Activated CD4-positive, alpha-beta T cell treated with anti-CD3 and anti-CD28 coated beads for 36 hours (primary cell): ENCODE measurements around the gene MED12L. TPM values are rescaled to one million over a fixed set of nuclear protein-coding genes. Genes with fewer than 3 reads are reported as not detected.
A peak's percentile ranks its signal among the peaks of the same experiment; 100 is the strongest.

Source experiments
- ATAC-seq: fragments of 200-7000 bp; cut with Tn5 transposase; one replicate; pipeline ENCODE4 v1.10.0; 2021; ENCODE audit warnings: mild to moderate bottlenecking, moderate library complexity
- CTCF ChIA-PET: fragments of 350-600 bp; sonication (Branson Sonifier 250); formaldehyde crosslinking; loops from one replicate; lab custom pipeline; 2021; ENCODE audit warnings: antibody characterized with exemption; lab: Charles Lee
- POLR2A ChIA-PET: fragments of 350-600 bp; sonication (Branson Sonifier 250); formaldehyde crosslinking; loops from one replicate; lab custom pipeline; 2021; ENCODE audit warnings: antibody characterized with exemption, inconsistent platforms; lab: Charles Lee
- DNase-seq: peaks from one replicate; pipeline ENCODE4 v3.0.0-alpha.2; 2020
- H3K27ac Mint-ChIP-seq: one replicate; pipeline ENCODE4 v1.8.0; 2021; ENCODE audit warnings: mixed read lengths
- H3K27me3 Mint-ChIP-seq: one replicate; pipeline ENCODE4 v1.8.0; 2021; ENCODE audit warnings: mixed read lengths
- H3K36me3 Mint-ChIP-seq: one replicate; pipeline ENCODE4 v1.8.0; 2021; ENCODE audit warnings: low read depth, mixed read lengths
- H3K4me1 Mint-ChIP-seq: one replicate; pipeline ENCODE4 v1.8.0; 2021; ENCODE audit warnings: mixed read lengths
- H3K4me3 Mint-ChIP-seq: one replicate; pipeline ENCODE4 v1.8.0; 2021; ENCODE audit warnings: mild to moderate bottlenecking, moderate library complexity, mixed read lengths
- H3K9me3 Mint-ChIP-seq: one replicate; pipeline ENCODE4 v1.8.0; 2021; ENCODE audit warnings: low read depth, mixed read lengths
- intact Hi-C, 2 experiments: fragments of 100-400 bp; cut with DNase I in 1 of 2; cut with micrococcal nuclease in 1 of 2; formaldehyde crosslinking; loops; one replicate each; pipeline versions ENCODE4 v1.14.2 to v1.15.1; 2022 to 2024; cut with DNase I, micrococcal nuclease
- total RNA-seq, 2 experiments: library from RNA; stranded (reverse); gene quantifications; one replicate each; pipeline ENCODE4 v1.2.3, GENCODE V29; 2021

Gene MED12L
- total RNA-seq, 2 experiments from 2014 or later = 2.4 to 3.0 TPM

GRCh38 chr3:151142929-151143328 is 57.5 kb downstream of the MED12L start:
- H3K9me3 Mint-ChIP-seq = no peaks in the 10 kb centered on the region
- POLR2A ChIA-PET = no interaction called here
- intact Hi-C loops = no loop called here

GRCh38 chr3:151144016-151144415 is 58.6 kb downstream of the MED12L start:
- ChIA-PET POLR2A (interaction anchor here (0.7 kb wide), 1 partner anchor 162 kb away, joined by 3 read pairs; no protein-coding TSS in a partner anchor), CTCF (interaction anchor here (0.8 kb wide), 2 partner anchors 58 to 259 kb away, joined by 3 to 5 read pairs; no protein-coding TSS in a partner anchor)
- DNase-seq (no peak), ATAC-seq (no peak)
- Mint-ChIP-seq H3K27me3 (peaks cover 3% of the 10 kb centered on the region), H3K27ac (no peak overlapping the region), H3K4me1 (no peaks in the 10 kb centered on the region), H3K4me3 (no peak overlapping the region), H3K36me3 (no peaks in the 10 kb centered on the region), H3K9me3 (no peaks in the 10 kb centered on the region)
- intact Hi-C loops = loop anchor here in 1 of 2 experiments (2.0 kb wide), 1 partner anchor 615 kb away; no protein-coding TSS in a partner anchor

More at GRCh38 chr3:151142929-151143328, 57.5 kb downstream of the MED12L start:
- no peak for ATAC-seq
- CTCF ChIA-PET = interaction anchor here (0.6 to 1.9 kb wide), 12 partner anchors 9 to 421 kb away, joined by 3 to 7 read pairs (median 4); no protein-coding TSS in a partner anchor
- H3K4me3 Mint-ChIP-seq = no peak overlapping the region
- H3K27me3 Mint-ChIP-seq = peaks cover 3% of the 10 kb centered on the region
- no peaks in the 10 kb centered on the region for H3K4me1 Mint-ChIP-seq
- H3K36me3 Mint-ChIP-seq = no peaks in the 10 kb centered on the region
- DNase-seq = no peak
- no peak overlapping the region for H3K27ac Mint-ChIP-seq

GRCh38 chr3:151144760-151145159 is 59.3 kb downstream of the MED12L start:
- intact Hi-C loops = loop anchor here in 1 of 2 experiments (2.0 to 5.0 kb wide), 4 partner anchors 57 to 616 kb away; partner anchors contain the start of gene MED12L
- CTCF ChIA-PET = interaction anchor here (0.8 to 3.1 kb wide), 7 partner anchors 8 to 423 kb away, joined by 3 to 16 read pairs (median 7); no protein-coding TSS in a partner anchor
- H3K4me3 Mint-ChIP-seq = no peak overlapping the region
- no peak for DNase-seq
- no peaks in the 10 kb centered on the region for H3K9me3 Mint-ChIP-seq
- no peaks in the 10 kb centered on the region for H3K36me3 Mint-ChIP-seq
- H3K27me3 Mint-ChIP-seq = peaks cover 3% of the 10 kb centered on the region
- POLR2A ChIA-PET = no interaction called here
- no peaks in the 10 kb centered on the region for H3K4me1 Mint-ChIP-seq
- H3K27ac Mint-ChIP-seq = no peak overlapping the region
- ATAC-seq = no peak

DNA sequence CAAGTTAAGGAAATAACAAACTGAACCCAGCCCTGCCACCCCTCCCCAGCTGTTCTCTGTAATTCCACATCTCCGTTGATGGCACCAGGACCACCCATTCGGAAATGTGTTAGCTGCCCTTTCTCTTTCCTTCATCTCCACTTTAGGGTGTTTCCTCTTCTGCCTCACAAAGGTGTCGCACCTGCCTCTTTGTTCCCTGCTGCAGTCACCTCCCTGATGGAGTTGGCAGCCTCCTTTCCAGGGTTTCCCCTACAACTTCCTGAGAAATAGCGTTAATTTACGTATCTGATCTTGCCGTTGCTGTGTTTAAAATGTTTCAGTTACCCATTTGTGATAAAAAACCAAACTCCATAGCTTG is 60.2 kb downstream of the MED12L start:
- no peak overlapping the region for H3K27ac Mint-ChIP-seq
- POLR2A ChIA-PET = no interaction called here
- ATAC-seq = no peak

DNA sequence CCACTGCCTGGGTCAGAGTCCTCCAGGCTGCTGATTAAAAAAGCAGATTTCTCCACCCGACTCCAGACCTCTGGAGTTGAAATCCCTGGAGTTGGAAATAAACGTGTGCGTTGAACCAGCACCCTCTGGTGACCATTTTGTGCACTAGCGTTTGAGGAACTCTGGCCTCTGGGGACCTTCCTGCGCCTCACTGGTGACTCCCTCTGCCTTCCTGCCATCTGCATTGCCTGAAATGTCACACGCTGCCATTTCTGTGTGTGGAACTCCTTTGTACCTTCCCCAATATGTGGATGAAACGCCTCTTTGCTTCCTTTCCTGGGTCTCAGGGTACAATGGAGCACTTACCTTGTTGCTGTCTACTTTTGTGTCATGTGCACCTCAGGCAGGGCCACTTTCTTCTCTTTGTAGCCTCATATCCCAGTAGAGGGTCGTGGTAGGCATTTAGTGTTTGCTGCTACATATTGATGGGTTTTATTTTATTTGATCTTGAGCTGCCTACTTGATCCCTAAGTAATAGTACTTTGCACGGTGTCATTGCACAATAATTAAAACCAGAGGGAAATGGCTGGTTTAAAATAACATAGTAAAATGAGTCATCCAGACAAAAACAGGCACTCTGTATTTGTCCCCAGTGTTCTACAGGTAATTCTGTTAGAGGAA is 60.7 kb downstream of the MED12L start:
- intact Hi-C loops = loop anchor here (1.0 to 5.0 kb wide), 9 partner anchors 59 to 618 kb away; partner anchors contain the start of gene MED12L (in 2 of the 2)
- DNase-seq (peak; percentile 74), ATAC-seq (peak; percentile 97)
- no peak overlapping the region for H3K4me3 Mint-ChIP-seq
- H3K27ac Mint-ChIP-seq = no peak overlapping the region
- H3K9me3 Mint-ChIP-seq = no peaks in the 10 kb centered on the region
- ChIA-PET CTCF (interaction anchor here (0.7 to 3.1 kb wide), 23 partner anchors 10 to 424 kb away, joined by 3 to 16 read pairs (median 3); partner anchors contain the start of genes MED12L and P2RY14), POLR2A (no interaction called here)
- no peaks in the 10 kb centered on the region for H3K36me3 Mint-ChIP-seq
- H3K4me1 Mint-ChIP-seq = no peaks in the 10 kb centered on the region
- peaks cover 3% of the 10 kb centered on the region for H3K27me3 Mint-ChIP-seq

More for the DNA sequence above, 60.2 kb downstream of the MED12L start:
- no peak for DNase-seq
- intact Hi-C loops = loop anchor here (1.0 to 5.0 kb wide), 10 partner anchors 58 to 617 kb away; partner anchors contain the start of gene MED12L (in 2 of the 2)
- H3K27me3 Mint-ChIP-seq = peaks cover 3% of the 10 kb centered on the region
- H3K9me3 Mint-ChIP-seq = no peaks in the 10 kb centered on the region
- CTCF ChIA-PET = interaction anchor here (0.7 to 3.1 kb wide), 19 partner anchors 9 to 620 kb away, joined by 3 to 16 read pairs (median 3); partner anchors contain the start of genes MED12L and P2RY14
- H3K4me1 Mint-ChIP-seq = no peaks in the 10 kb centered on the region
- H3K4me3 Mint-ChIP-seq = no peak overlapping the region
- H3K36me3 Mint-ChIP-seq = no peaks in the 10 kb centered on the region

DNA sequence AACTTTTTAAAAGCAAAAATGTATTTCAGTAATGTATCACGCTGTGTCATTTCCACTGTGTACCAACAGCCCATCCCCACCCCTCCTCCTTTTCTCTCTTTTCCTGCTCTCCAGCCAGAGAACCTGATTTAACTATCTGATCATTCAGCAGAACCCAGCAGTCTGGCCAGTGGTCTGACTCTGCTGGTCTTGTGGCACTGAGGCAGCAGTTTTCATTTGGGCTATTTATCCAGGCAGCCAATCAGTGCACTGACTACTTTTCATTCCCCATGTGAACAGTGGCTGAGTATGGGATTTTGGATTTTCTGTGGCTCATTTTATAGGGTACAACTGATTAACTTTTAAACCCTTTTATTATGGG is 61.2 kb downstream of the MED12L start:
- ChIA-PET CTCF (interaction anchor here (0.9 to 3.1 kb wide), 12 partner anchors 9 to 220 kb away, joined by 3 to 16 read pairs (median 4); no protein-coding TSS in a partner anchor), POLR2A (no interaction called here)
- ATAC-seq (no peak), DNase-seq (no peak)
- no peaks in the 10 kb centered on the region for H3K9me3 Mint-ChIP-seq
- peaks cover 3% of the 10 kb centered on the region for H3K27me3 Mint-ChIP-seq
- H3K36me3 Mint-ChIP-seq = no peaks in the 10 kb centered on the region
- H3K27ac Mint-ChIP-seq = no peak overlapping the region
- no peaks in the 10 kb centered on the region for H3K4me1 Mint-ChIP-seq
- H3K4me3 Mint-ChIP-seq = no peak overlapping the region
- intact Hi-C loops = loop anchor here (1.0 to 5.0 kb wide), 9 partner anchors 59 to 618 kb away; partner anchors contain the start of gene MED12L (in 2 of the 2)

- no peak overlapping the region for H3K4me3 Mint-ChIP-seq
- ATAC-seq = no peak
- H3K27me3 Mint-ChIP-seq = peaks cover 3% of the 10 kb centered on the region
- POLR2A ChIA-PET = no interaction called here
- no peak overlapping the region for H3K27ac Mint-ChIP-seq
- CTCF ChIA-PET = interaction anchor here (0.7 to 3.1 kb wide), 13 partner anchors 9 to 223 kb away, joined by 3 to 16 read pairs (median 4); no protein-coding TSS in a partner anchor
- intact Hi-C loops = loop anchor here (2.0 to 5.0 kb wide), 5 partner anchors 60 to 425 kb away; partner anchors contain the start of gene MED12L (in 2 of the 2)
- no peaks in the 10 kb centered on the region for H3K36me3 Mint-ChIP-seq
- no peak for DNase-seq
- H3K9me3 Mint-ChIP-seq = no peaks in the 10 kb centered on the region
- no peaks in the 10 kb centered on the region for H3K4me1 Mint-ChIP-seq
These were observed 61.8 kb downstream of the MED12L start for GRCh38 chr3:151147299-151147698.

GRCh38 chr3:151152455-151153079 is 67.1 kb downstream of the MED12L start:
- ATAC-seq (no peak), DNase-seq (no peak)
- Mint-ChIP-seq H3K27me3 (peaks cover 2% of the 10 kb centered on the region), H3K4me1 (no peaks in the 10 kb centered on the region), H3K36me3 (no peaks in the 10 kb centered on the region), H3K27ac (no peak overlapping the region), H3K4me3 (no peak overlapping the region), H3K9me3 (no peaks in the 10 kb centered on the region)
- CTCF ChIA-PET = interaction anchor here (0.9 to 1.6 kb wide), 2 partner anchors 10 to 130 kb away, joined by 3 to 4 read pairs; no protein-coding TSS in a partner anchor
- intact Hi-C loops = no loop called here
- POLR2A ChIA-PET = no interaction called here

- H3K4me3 Mint-ChIP-seq = no peak overlapping the region
- H3K27me3 Mint-ChIP-seq = peaks cover 2% of the 10 kb centered on the region
- H3K36me3 Mint-ChIP-seq = no peaks in the 10 kb centered on the region
- intact Hi-C loops = no loop called here
- DNase-seq (no peak), ATAC-seq (no peak)
- H3K9me3 Mint-ChIP-seq = no peaks in the 10 kb centered on the region
- no peak overlapping the region for H3K27ac Mint-ChIP-seq
- POLR2A ChIA-PET = no interaction called here
- CTCF ChIA-PET = interaction anchor here (0.7 to 1.4 kb wide), 5 partner anchors 8 to 134 kb away, joined by 3 to 6 read pairs (median 5); partner anchors contain the start of gene P2RY14
- H3K4me1 Mint-ChIP-seq = no peaks in the 10 kb centered on the region
These were observed 69.1 kb downstream of the MED12L start for GRCh38 chr3:151154566-151154965.

DNA sequence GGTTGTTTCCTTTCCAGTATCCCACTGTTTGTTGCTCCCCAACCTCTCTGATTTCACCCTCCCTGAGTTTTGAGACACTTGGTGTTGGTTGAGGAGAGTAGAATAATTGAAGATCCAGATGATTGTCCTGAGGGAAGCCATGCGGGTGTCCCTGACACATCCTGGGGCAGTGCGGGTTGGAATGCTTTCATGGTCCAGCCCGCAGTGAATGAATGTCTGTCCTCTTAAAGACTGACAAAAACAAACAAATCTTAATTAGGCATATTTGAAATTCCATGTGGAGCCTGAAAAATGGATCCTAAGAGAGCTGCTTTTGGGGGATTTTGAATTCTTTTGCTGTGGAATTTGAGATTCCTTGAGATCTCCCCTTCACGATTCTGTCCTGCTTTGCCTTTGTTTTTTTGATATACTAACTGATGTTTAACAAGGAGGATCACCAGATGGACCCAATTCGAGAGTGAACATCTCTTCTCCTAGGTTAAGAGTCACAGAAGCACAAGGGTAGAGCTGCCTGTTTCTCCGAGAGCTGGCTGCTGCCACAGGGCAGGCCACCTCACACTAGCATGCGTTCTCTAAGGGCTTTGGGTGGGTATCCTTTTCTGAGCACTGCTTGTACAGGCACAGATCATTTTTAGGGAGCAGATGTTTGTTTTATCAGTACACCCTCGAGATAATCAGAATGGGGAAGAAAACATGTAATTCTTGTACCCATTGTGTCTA is 70.1 kb downstream of the MED12L start:
- Mint-ChIP-seq H3K27ac (no peak overlapping the region), H3K27me3 (peaks cover 2% of the 10 kb centered on the region), H3K4me1 (no peaks in the 10 kb centered on the region), H3K4me3 (no peak overlapping the region), H3K36me3 (no peaks in the 10 kb centered on the region), H3K9me3 (no peaks in the 10 kb centered on the region)
- DNase-seq (no peak), ATAC-seq (no peak)
- ChIA-PET POLR2A (no interaction called here), CTCF (interaction anchor here (0.5 to 2.1 kb wide), 16 partner anchors 8 to 683 kb away, joined by 3 to 18 read pairs (median 4); no protein-coding TSS in a partner anchor)
- intact Hi-C loops = loop anchor here in 1 of 2 experiments (1.0 to 2.0 kb wide), 2 partner anchors 128 to 683 kb away; no protein-coding TSS in a partner anchor
